Vagina (tissue), 2 donors: ENCODE results near the gene CRAMP1.

ENCODE experiments used
- CTCF ChIP-seq, 3 experiments: fragments of 450-650 bp in 2 of 3; fragments of 200-600 bp in 1 of 3; sonication (generic) in 1 of 3; IDR thresholded peaks; one replicate each; pipeline ENCODE4 v1.5.1; 2017 to 2019; ENCODE audit warnings: antibody characterized with exemption in 3 of 3, mild to moderate bottlenecking in 2 of 3, moderate library complexity in 2 of 3
- POLR2A ChIP-seq, 2 donors: fragments of 450-650 bp; IDR thresholded peaks; one replicate each; pipeline ENCODE4 v1.6.1; 2017; ENCODE audit warnings: antibody characterized with exemption in 2 of 2, mild to moderate bottlenecking in 2 of 2, moderate library complexity in 2 of 2
- POLR2AphosphoS5 ChIP-seq, 2 donors: sonication (generic); formaldehyde crosslinking; IDR thresholded peaks; one replicate each; pipeline ENCODE4 v1.9.0; 2017; ENCODE audit warnings: antibody characterized with exemption in 2 of 2, mild to moderate bottlenecking in 2 of 2, low read depth in 1 of 2; ENCODE audit not compliant: insufficient read depth in 1 of 2

- TF ChIP-seq CTCF (IDR thresholded peaks at IDR 0.05) = no peak
- TF ChIP-seq POLR2AphosphoS5 (IDR thresholded peaks at IDR 0.05; ENCODE audit: insufficient read depth in 1 of 2, low read depth in 1 of 2) = no peak
- TF ChIP-seq POLR2A (IDR thresholded peaks at IDR 0.05) = no peak
These were observed 4.2 kb upstream of the CRAMP1 start for GRCh38 chr16:1607971-1608370.
